H1 (cell line): ENCODE measurements around the gene CUL1. TPM values are rescaled to one million over a fixed set of nuclear protein-coding genes. Genes with fewer than 3 reads are reported as not detected.

ENCODE experiments used
- CTCF ChIA-PET: fragments of 300-600 bp; sonication (Branson Sonifier 250); formaldehyde crosslinking; loops from one replicate; lab custom pipeline; 2021; ENCODE audit not compliant: partially characterized antibody; lab: Charles Lee
- POLR2A ChIA-PET: fragments of 300-600 bp; sonication (Branson Sonifier 250); formaldehyde crosslinking; loops from one replicate; lab custom pipeline; 2021; ENCODE audit warnings: inconsistent platforms; ENCODE audit not compliant: partially characterized antibody; lab: Charles Lee
- DNase-seq, 2 experiments: peaks; one replicate each; pipeline versions ENCODE4 v3.0.0 to v3.0.0-alpha.2; 2010 to 2022; ENCODE audit warnings: low spot score in 2 of 2, low read depth in 1 of 2, mixed read lengths in 1 of 2
- FAIRE-seq: peaks from 2 replicates; lab custom pipeline; 2011; peaks lifted over from hg19 to GRCh38; lab: Jason Lieb, UNC
- H2AFZ ChIP-seq: 2 replicates; pipeline ENCODE4 v1.8.1; 2012; ENCODE audit warnings: low read length, inconsistent platforms
- H2AK5ac ChIP-seq: 2 replicates; pipeline ENCODE4 v1.6.1; 2013; ENCODE audit warnings: low read depth, low read length
- H2BK120ac ChIP-seq: replicated peaks from 2 replicates; pipeline ENCODE3; 2013; ENCODE audit warnings: low read depth, low read length, inconsistent platforms
- H2BK12ac ChIP-seq: 2 replicates; pipeline ENCODE4 v1.6.1; 2013; ENCODE audit warnings: low read depth, low read length
- H2BK15ac ChIP-seq: 2 replicates; pipeline ENCODE4 v1.6.1; 2013; ENCODE audit warnings: low read length
- H2BK20ac ChIP-seq: 2 replicates; pipeline ENCODE4 v1.6.1; 2013; ENCODE audit warnings: low read length
- H2BK5ac ChIP-seq: 2 replicates; pipeline ENCODE4 v1.6.1; 2013; ENCODE audit warnings: low read depth, low read length
- H3K14ac ChIP-seq: 2 replicates; pipeline ENCODE4 v1.6.1; 2013; ENCODE audit warnings: inconsistent platforms; ENCODE audit not compliant: insufficient read length
- H3K18ac ChIP-seq: 2 replicates; pipeline ENCODE4 v1.6.1; 2013; ENCODE audit warnings: low read length; ENCODE audit errors: extremely low read depth
- H3K23ac ChIP-seq: 2 replicates; pipeline ENCODE4 v1.6.1; 2013; ENCODE audit warnings: inconsistent platforms; ENCODE audit not compliant: insufficient read length
- H3K23me2 ChIP-seq: 2 replicates; pipeline ENCODE4 v1.6.1; 2013; ENCODE audit warnings: low read depth, low read length
- H3K27ac ChIP-seq: 2 replicates; pipeline ENCODE4 v1.6.1; 2011; ENCODE audit warnings: low read depth, low read length, inconsistent platforms
- H3K27me3 ChIP-seq, 4 experiments: replicated peaks in 1 of 4; 1 replicate in 1 of 4; 2 replicates in 3 of 4; pipeline versions ENCODE4 v1.6.1 to v1.8.1; 2011 to 2013; ENCODE audit warnings: low read length in 3 of 4, mild to moderate bottlenecking in 3 of 4, inconsistent platforms in 2 of 4, mixed read lengths in 2 of 4, moderate library complexity in 1 of 4; ENCODE audit not compliant: control insufficient read depth in 3 of 4, insufficient read depth in 3 of 4; ENCODE audit errors: extremely low read depth in 1 of 4
- H3K36me3 ChIP-seq, 4 experiments: 2 replicates each; pipeline versions ENCODE4 v1.6.1 to v1.8.1; 2011 to 2013; ENCODE audit warnings: mild to moderate bottlenecking in 4 of 4, low read length in 3 of 4, moderate library complexity in 2 of 4, control low read depth in 1 of 4, inconsistent platforms in 1 of 4; ENCODE audit not compliant: insufficient read depth in 4 of 4, control insufficient read depth in 2 of 4
- H3K4ac ChIP-seq: replicated peaks from 2 replicates; pipeline ENCODE3; 2013; ENCODE audit warnings: low read length, low read depth, mixed read lengths, inconsistent platforms; ENCODE audit not compliant: insufficient read length
- H3K4me1 ChIP-seq, 4 experiments: replicated peaks in 1 of 4; 1 replicate in 1 of 4; 2 replicates in 3 of 4; pipeline versions ENCODE4 v1.6.1 to v1.8.1; 2011 to 2013; ENCODE audit warnings: low read length in 3 of 4, inconsistent platforms in 2 of 4, mixed read lengths in 1 of 4; ENCODE audit not compliant: insufficient read depth in 4 of 4, control insufficient read depth in 3 of 4
- H3K4me2 ChIP-seq, 2 experiments: 2 replicates each; pipeline versions ENCODE4 v1.6.1 to v1.8.1; 2011 to 2013; ENCODE audit warnings: low read depth in 2 of 2, low read length in 2 of 2, control low read depth in 1 of 2, inconsistent platforms in 1 of 2, mild to moderate bottlenecking in 1 of 2; ENCODE audit not compliant: insufficient read depth in 1 of 2
- H3K4me3 ChIP-seq, 4 experiments: fragments of 200-600, 300-600 bp in 1 of 4; sonication (generic), shearing (Covaris generic), sonication (Bioruptor Twin) in 1 of 4; 2 replicates each; pipeline versions ENCODE4 v1.5.1 to v1.8.1; 2011 to 2016; ENCODE audit warnings: low read length in 4 of 4, low read depth in 3 of 4, control low read depth in 2 of 4, inconsistent platforms in 2 of 4, mild to moderate bottlenecking in 2 of 4, mixed read lengths in 1 of 4, moderate library complexity in 1 of 4; ENCODE audit not compliant: insufficient read depth in 2 of 4; ENCODE audit errors: extremely low read depth in 1 of 4
- H3K56ac ChIP-seq: replicated peaks from 2 replicates; pipeline ENCODE3; 2013; ENCODE audit warnings: low read depth, mild to moderate bottlenecking, mixed read lengths, low read length, inconsistent platforms; ENCODE audit not compliant: insufficient read length
- H3K79me1 ChIP-seq: 2 replicates; pipeline ENCODE4 v1.6.1; 2013; ENCODE audit warnings: low read depth, low read length, control low read depth
- H3K79me2 ChIP-seq, 2 experiments: 2 replicates each; pipeline versions ENCODE4 v1.6.1 to v1.8.1; 2012 to 2013; ENCODE audit warnings: low read length in 2 of 2, mild to moderate bottlenecking in 2 of 2, inconsistent platforms in 1 of 2; ENCODE audit not compliant: insufficient read depth in 2 of 2, control insufficient read depth in 1 of 2
- H3K9ac ChIP-seq, 4 experiments: replicated peaks in 1 of 4; 1 replicate in 1 of 4; 2 replicates in 3 of 4; pipeline versions ENCODE4 v1.6.1 to v1.8.1; 2011 to 2013; ENCODE audit warnings: low read depth in 3 of 4, low read length in 3 of 4, control low read depth in 2 of 4, mild to moderate bottlenecking in 2 of 4, moderate library complexity in 2 of 4, inconsistent platforms in 1 of 4; ENCODE audit errors: extremely low read depth in 1 of 4
- H3K9me3 ChIP-seq, 2 experiments: 2 replicates each; pipeline versions ENCODE4 v1.6.1 to v1.8.1; 2012 to 2013; ENCODE audit warnings: mild to moderate bottlenecking in 2 of 2, moderate library complexity in 2 of 2, control low read depth in 1 of 2, inconsistent platforms in 1 of 2, low read depth in 1 of 2, low read length in 1 of 2, mixed read lengths in 1 of 2; ENCODE audit not compliant: insufficient read depth in 2 of 2
- H4K20me1 ChIP-seq, 2 experiments: replicated peaks in 1 of 2; 2 replicates each; pipeline versions ENCODE3 to v1.8.1; 2011 to 2013; ENCODE audit warnings: inconsistent platforms in 2 of 2, low read length in 2 of 2, mild to moderate bottlenecking in 1 of 2; ENCODE audit not compliant: insufficient read depth in 2 of 2, control insufficient read depth in 1 of 2
- H4K5ac ChIP-seq: 2 replicates; pipeline ENCODE4 v1.6.1; 2013; ENCODE audit warnings: low read length, low read depth, mixed read lengths, inconsistent platforms; ENCODE audit not compliant: insufficient read length
- H4K8ac ChIP-seq: 2 replicates; pipeline ENCODE4 v1.8.0; 2013; ENCODE audit warnings: mild to moderate bottlenecking, moderate library complexity, low read length, inconsistent platforms; ENCODE audit not compliant: insufficient read depth; ENCODE audit errors: extremely low read depth
- H4K91ac ChIP-seq: replicated peaks from 2 replicates; pipeline ENCODE3; 2013; ENCODE audit warnings: low read length, mixed read lengths, inconsistent platforms; ENCODE audit not compliant: insufficient read length
- BRCA1 ChIP-seq: IDR thresholded peaks from 2 replicates; pipeline ENCODE4 v1.6.1; 2012; ENCODE audit warnings: low read depth, low read length, improper control_type of control experiment
- CTBP2 ChIP-seq: IDR thresholded peaks from 2 replicates; pipeline ENCODE4 v1.7.0; 2011; ENCODE audit warnings: borderline replicate concordance, mild to moderate bottlenecking, moderate library complexity, mixed read lengths, low read length; ENCODE audit not compliant: insufficient read depth, insufficient read length
- CTCF ChIP-seq, 3 experiments: IDR thresholded peaks; 1 replicate in 2 of 3; 2 replicates in 1 of 3; pipeline versions ENCODE4 v1.5.1 to v1.6.1; 2011; ENCODE audit warnings: low read length in 3 of 3, mild to moderate bottlenecking in 3 of 3, inconsistent platforms in 2 of 3, low read depth in 1 of 3, moderate library complexity in 1 of 3; ENCODE audit not compliant: insufficient read depth in 1 of 3; ENCODE audit errors: control extremely low read depth in 1 of 3
- EZH2 ChIP-seq: fragments of 200-600 bp; sonication (generic); IDR thresholded peaks from 2 replicates; pipeline ENCODE4 v1.7.1; 2012; ENCODE audit warnings: low read depth, mild to moderate bottlenecking, moderate library complexity, low read length, inconsistent platforms; ENCODE audit not compliant: severe bottlenecking
- FOSL1 ChIP-seq: IDR thresholded peaks from 2 replicates; pipeline ENCODE4 v1.6.1; 2011; ENCODE audit warnings: mild to moderate bottlenecking, low read depth, low read length, moderate library complexity; ENCODE audit not compliant: insufficient read depth
- HDAC2 ChIP-seq, 2 experiments: fragments of 300-600 bp in 1 of 2; sonication (generic) in 1 of 2; IDR thresholded peaks; 2 replicates each; pipeline ENCODE4 v1.6.1; 2011 to 2012; ENCODE audit warnings: low read depth in 2 of 2, low read length in 2 of 2, mild to moderate bottlenecking in 2 of 2, moderate library complexity in 2 of 2, borderline replicate concordance in 1 of 2, inconsistent platforms in 1 of 2
- MAX ChIP-seq: IDR thresholded peaks from 2 replicates; pipeline ENCODE4 v1.6.1; 2012; ENCODE audit warnings: inconsistent platforms
- NRF1 ChIP-seq: IDR thresholded peaks from 2 replicates; pipeline ENCODE4 v1.6.1; 2011; ENCODE audit warnings: mild to moderate bottlenecking, low read depth, low read length, improper control_type of control experiment
- RNF2 ChIP-seq: fragments of 200-900, 300-1000 bp; sonication (generic); IDR thresholded peaks from 2 replicates; pipeline ENCODE4 v1.7.1; 2016; ENCODE audit warnings: borderline replicate concordance, low read depth, mild to moderate bottlenecking, antibody characterized with exemption, low read length; ENCODE audit not compliant: poor library complexity, severe bottlenecking; ENCODE audit errors: missing control alignments
- SP2 ChIP-seq: IDR thresholded peaks from 2 replicates; pipeline ENCODE4 v1.6.1; 2012; ENCODE audit warnings: mild to moderate bottlenecking, low read length, inconsistent platforms
- TAF1 ChIP-seq: IDR thresholded peaks from 2 replicates; pipeline ENCODE4 v1.6.1; 2011; ENCODE audit warnings: mild to moderate bottlenecking, low read depth, low read length
- TCF12 ChIP-seq: IDR thresholded peaks from 2 replicates; pipeline ENCODE4 v1.6.1; 2011; ENCODE audit warnings: low read depth, mild to moderate bottlenecking, low read length
- polyA plus RNA-seq, 7 experiments: library from polyadenylated mRNA; depleted of rRNA in 3 of 7; stranded (reverse) in 5 of 7; unstranded in 2 of 7; fragments of >200 nt in 5 of 7; fragments of 200-250 nt in 2 of 7; gene quantifications; 1 replicate in 5 of 7; 2 replicates in 1 of 7; 4 replicates in 1 of 7; pipeline versions ENCODE4 v1.2.1 to v1.2.3, GENCODE V29; 2011 to 2013; ENCODE audit warnings: missing spikeins in 2 of 7, mixed read lengths in 2 of 7
- total RNA-seq: library from RNA; stranded (reverse); fragmentation: NEBNext Ultra II Directional; extraction: Animal tissue kit (Norgen Biotek cat#: 25700); gene quantifications from 2 replicates; pipeline ENCODE4 v1.2.1, GENCODE V29; 2021

Gene CUL1
- total and polyA plus RNA-seq, 2 of the 8 experiments (the other 6 are each of a cell fraction or from before 2014, with no cell fraction given), result 33.0 to 77.3 TPM

- Histone ChIP-seq H2BK5ac (no peak overlapping the region), H2BK15ac (no peak overlapping the region), H3K9me3 (no peaks in the 10 kb centered on the region), H3K27me3 (no peaks in the 10 kb centered on the region), H2AFZ (no peak overlapping the region), H2BK120ac (no peak overlapping the region), H2BK12ac (no peak overlapping the region), H3K4me2 (no peak overlapping the region), H4K5ac (no peak overlapping the region), H3K18ac (no peak overlapping the region), H3K9ac (no peak overlapping the region), H3K79me2 (no peaks in the 10 kb centered on the region), H3K27ac (no peak overlapping the region), H4K8ac (no peak overlapping the region), H3K4me1 (no peaks in the 10 kb centered on the region), H2BK20ac (no peak overlapping the region), H3K79me1 (no peaks in the 10 kb centered on the region), H3K36me3 (no peaks in the 10 kb centered on the region), H2AK5ac (no peak overlapping the region), H4K91ac (no peak overlapping the region), H3K23me2 (no peaks in the 10 kb centered on the region; the same call in 1 of the 2 replicates), H3K4me3 (no peak overlapping the region), H4K20me1 (no peaks in the 10 kb centered on the region), H3K4ac (no peak overlapping the region), H3K14ac (no peak overlapping the region), H3K23ac (no peak overlapping the region), H3K56ac (no peak overlapping the region)
- CTCF ChIA-PET, result interaction anchor here (0.8 to 1.1 kb wide), 2 partner anchors 13 to 50 kb away, joined by 3 to 4 read pairs; no protein-coding TSS in a partner anchor
- POLR2A ChIA-PET, result no interaction called here
- no peak for DNase-seq
- no peak for FAIRE-seq
- TF ChIP-seq TCF12, result no peak
- TF ChIP-seq HDAC2 (IDR thresholded peaks at IDR 0.05; ENCODE audit: borderline replicate concordance in 1 of 2, low read depth in 2 of 2, low read length in 2 of 2), result no peak
- no peak for TF ChIP-seq CTCF (IDR thresholded peaks at IDR 0.05; ENCODE audit: control extremely low read depth in 1 of 3, insufficient read depth in 1 of 3, low read depth in 1 of 3, low read length in 3 of 3)
- no peak for TF ChIP-seq EZH2
- no peak for TF ChIP-seq TAF1
- TF ChIP-seq NRF1, result no peak
- TF ChIP-seq FOSL1, result no peak
- TF ChIP-seq CTBP2, result no peak
- TF ChIP-seq RNF2, result no peak
- TF ChIP-seq SP2, result no peak
- no peak for TF ChIP-seq MAX
- no peak for TF ChIP-seq BRCA1
Measured at GRCh38 chr7:148652773-148653172, 45.9 kb upstream of the CUL1 start.
